A673 (cell line): ENCODE measurements around the gene ZNF417. TPM values are rescaled to one million over a fixed set of nuclear protein-coding genes. Genes with fewer than 3 reads are reported as not detected.
A peak's percentile ranks its signal among the peaks of the same experiment; 100 is the strongest.
"Not testable (repeated sequence)": the region's sequence is repeated elsewhere in the genome, so short reads cannot be mapped to it uniquely, and the experiment has no call there.

Source experiments
- BruUV-seq: library from RNA; stranded (reverse); fragments of 400-500 nt; replicated peaks from 2 replicates; lab custom pipeline; 2021; lab: Mats Ljungman, UMichigan
- CTCF ChIA-PET: fragments of 300-600 bp; sonication (Branson Sonifier 250); formaldehyde crosslinking; loops from one replicate; lab custom pipeline; 2022; ENCODE audit warnings: antibody characterized with exemption; lab: Charles Lee
- POLR2A ChIA-PET: fragments of 300-600 bp; sonication (Branson Sonifier 250); formaldehyde crosslinking; loops from one replicate; lab custom pipeline; 2022; ENCODE audit warnings: antibody characterized with exemption; ENCODE audit not compliant: low non-redundant PET; lab: Charles Lee
- DNase-seq: peaks from one replicate; pipeline ENCODE4 v3.0.0-alpha.2; 2015; ENCODE audit warnings: low spot score
- H3K27ac ChIP-seq: fragments of 200-600 bp; sonication (generic); 2 replicates; pipeline ENCODE4 v1.5.1; 2016; ENCODE audit warnings: mixed run types, low read depth, mild to moderate bottlenecking, mixed read lengths, antibody characterized with exemption, low read length; ENCODE audit not compliant: poor library complexity, severe bottlenecking
- H3K27me3 ChIP-seq: fragments of 200-600 bp; sonication (generic); replicated peaks from 2 replicates; pipeline ENCODE4 v1.6.1; 2017; ENCODE audit warnings: mixed run types, low read depth, mild to moderate bottlenecking, mixed read lengths, antibody characterized with exemption, low read length; ENCODE audit not compliant: insufficient read depth, poor library complexity
- H3K36me3 ChIP-seq: fragments of 200-600 bp; sonication (generic); 2 replicates; pipeline ENCODE4 v1.6.1; 2016; ENCODE audit warnings: mixed run types, mild to moderate bottlenecking, mixed read lengths, antibody characterized with exemption, low read length; ENCODE audit not compliant: insufficient read depth, poor library complexity, severe bottlenecking
- H3K4me1 ChIP-seq: fragments of 200-600 bp; sonication (generic); 2 replicates; pipeline ENCODE4 v1.6.1; 2017; ENCODE audit warnings: mixed run types, mild to moderate bottlenecking, mixed read lengths, antibody characterized with exemption, low read length; ENCODE audit not compliant: insufficient read depth, poor library complexity, severe bottlenecking
- H3K4me3 ChIP-seq: fragments of 200-600 bp; sonication (generic); 2 replicates; pipeline ENCODE4 v1.5.1; 2016; ENCODE audit warnings: low read depth, mixed run types, mild to moderate bottlenecking, mixed read lengths, low read length; ENCODE audit not compliant: poor library complexity, severe bottlenecking
- H3K9me3 ChIP-seq: fragments of 200-600 bp; sonication (generic); 2 replicates; pipeline ENCODE4 v1.6.1; 2016; ENCODE audit warnings: mixed run types, low read depth, mild to moderate bottlenecking, mixed read lengths, antibody characterized with exemption, low read length; ENCODE audit not compliant: poor library complexity, severe bottlenecking
- CTCF ChIP-seq: fragments of 300-800, 200-600 bp; sonication (generic); conservative IDR thresholded peaks from 2 replicates; pipeline ENCODE4 v1.5.1; 2017; ENCODE audit warnings: low read depth, mild to moderate bottlenecking, antibody characterized with exemption, low read length, moderate library complexity, mixed read lengths
- EZH2 ChIP-seq: fragments of 200-600 bp; sonication (generic); IDR thresholded peaks from 2 replicates; pipeline ENCODE4 v1.6.1; 2017; ENCODE audit warnings: borderline replicate concordance, low read depth, mild to moderate bottlenecking, mixed read lengths, antibody characterized with exemption, low read length; ENCODE audit not compliant: poor library complexity, severe bottlenecking
- intact Hi-C: fragments of 100-400 bp; cut with micrococcal nuclease; formaldehyde crosslinking; loops from one replicate; pipeline ENCODE4 v1.10.0; 2022; ENCODE audit not compliant: unreplicated experiment
- total RNA-seq: library from RNA; stranded (reverse); gene quantifications from 2 replicates; pipeline ENCODE4 v1.2.3, GENCODE V29; 2021

ZNF417 gene
- total RNA-seq, 1 experiment from 2014 or later: 14.1 TPM

GRCh38 chr19:57886046-57886445 is 30.3 kb downstream of the ZNF417 start:
- H3K36me3 ChIP-seq: peaks cover 36% of the 10 kb centered on the region
- TF ChIP-seq CTCF (no peak), EZH2 (no peak)
- no TSS peak for BruUV-seq

GRCh38 chr19:57873883-57874799 is 42.3 kb downstream of the ZNF417 start:
- H3K36me3 ChIP-seq: peaks cover 74% of the 10 kb centered on the region
- DNase-seq, H3K27ac ChIP-seq, intact Hi-C loops, H3K27me3 ChIP-seq, POLR2A ChIA-PET, H3K4me3 ChIP-seq, H3K4me1 ChIP-seq: not testable (repeated sequence)
- CTCF ChIA-PET: interaction anchor here (0.6 kb wide), 1 partner anchor 311 kb away, joined by 3 read pairs; no protein-coding TSS in a partner anchor
- peaks cover 62% of the 10 kb centered on the region for H3K9me3 ChIP-seq
- TSS peak; percentile 6 for BruUV-seq

More at GRCh38 chr19:57886046-57886445, 30.3 kb downstream of the ZNF417 start:
- H3K4me1 ChIP-seq: no peaks in the 10 kb centered on the region
- ChIA-PET POLR2A (no interaction called here), CTCF (no interaction called here)
- intact Hi-C loops: no loop called here
- no peak overlapping the region for H3K4me3 ChIP-seq
- H3K27me3 ChIP-seq: no peaks in the 10 kb centered on the region
- DNase-seq: no peak
- peaks cover 30% of the 10 kb centered on the region for H3K9me3 ChIP-seq
- no peak overlapping the region for H3K27ac ChIP-seq

GRCh38 chr19:57872450-57872849 is 43.9 kb downstream of the ZNF417 start:
- intact Hi-C loops: no loop called here
- BruUV-seq: no TSS peak
- H3K27me3 ChIP-seq: no peaks in the 10 kb centered on the region
- ChIA-PET POLR2A (no interaction called here), CTCF (no interaction called here)
- no peak for TF ChIP-seq EZH2
- no peak for DNase-seq
- no peaks in the 10 kb centered on the region for H3K4me1 ChIP-seq
- H3K36me3 ChIP-seq: peaks cover 74% of the 10 kb centered on the region
- H3K9me3 ChIP-seq: peaks cover 65% of the 10 kb centered on the region
- H3K27ac ChIP-seq: no peak overlapping the region
- no peak overlapping the region for H3K4me3 ChIP-seq

GRCh38 chr19:57870225-57870624 is 46.2 kb downstream of the ZNF417 start:
- no peak for DNase-seq
- H3K27ac ChIP-seq: no peak overlapping the region
- intact Hi-C loops: no loop called here
- TF ChIP-seq EZH2 (no peak), CTCF (no peak)
- peaks cover 74% of the 10 kb centered on the region for H3K36me3 ChIP-seq
- H3K4me3 ChIP-seq: no peak overlapping the region
- no TSS peak for BruUV-seq
- H3K9me3 ChIP-seq: peaks cover 69% of the 10 kb centered on the region
- H3K27me3 ChIP-seq: no peaks in the 10 kb centered on the region
- ChIA-PET CTCF (no interaction called here), POLR2A (no interaction called here)
- H3K4me1 ChIP-seq: no peaks in the 10 kb centered on the region

GRCh38 chr19:57869655-57870054 is 46.7 kb downstream of the ZNF417 start:
- intact Hi-C loops, H3K27ac ChIP-seq, CTCF ChIA-PET, DNase-seq, H3K4me1 ChIP-seq, BruUV-seq, POLR2A ChIA-PET, H3K4me3 ChIP-seq, H3K27me3 ChIP-seq: not testable (repeated sequence)
- Histone ChIP-seq H3K9me3 (peaks cover 72% of the 10 kb centered on the region), H3K36me3 (peaks cover 79% of the 10 kb centered on the region)
